ENCODE results near the gene CDC40.

- TF ChIP-seq CTCF (IDR thresholded peaks at IDR 0.05; ENCODE audit: low read depth, low read length) (no peak), POLR2A (IDR thresholded peaks at IDR 0.05; ENCODE audit: extremely low read depth, insufficient read length) (no peak), MYC (IDR thresholded peaks at IDR 0.05; ENCODE audit: low read depth, low read length) (no peak)
- TF ChIP-seq, protein P1, sequence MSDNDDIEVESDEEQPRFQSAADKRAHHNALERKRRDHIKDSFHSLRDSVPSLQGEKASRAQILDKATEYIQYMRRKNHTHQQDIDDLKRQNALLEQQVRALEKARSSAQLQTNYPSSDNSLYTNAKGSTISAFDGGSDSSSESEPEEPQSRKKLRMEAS (IDR thresholded peaks at IDR 0.05; ENCODE audit: low read depth, low read length), result no peak
Observed at GRCh38 chr6:110137924-110138887, 42.0 kb upstream of the CDC40 start.
